GM21529 (cell line): ENCODE data around the gene RNASEH2B.

Experiments
- ATAC-seq: cut with Tn5 transposase; IDR thresholded peaks from one replicate; pipeline ENCODE4 v1.9.1; 2021; ENCODE audit not compliant: unreplicated experiment

RNASEH2B gene

DNA sequence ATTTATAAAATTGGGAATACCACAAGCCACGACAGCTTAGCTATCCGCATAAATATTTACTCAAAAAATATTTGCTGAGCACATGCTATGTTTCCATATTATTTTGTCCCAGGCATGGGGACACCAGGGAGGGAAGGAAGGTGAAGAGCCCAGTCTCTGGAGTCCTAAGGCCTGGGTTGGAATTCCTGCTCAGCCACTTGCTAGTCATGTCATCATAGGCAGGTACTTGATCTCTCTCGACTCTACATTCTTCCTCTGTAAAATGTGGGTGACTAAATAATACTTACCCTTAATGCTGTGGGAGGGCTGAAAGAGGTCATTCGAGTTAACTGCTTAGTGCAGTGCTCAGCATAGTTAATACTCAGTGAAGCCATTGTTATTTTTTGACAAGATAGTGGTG, 4.3 kb upstream of the RNASEH2B start:
- ATAC-seq, result no peak

GRCh38 chr13:50907781-50908180, 1.8 kb upstream of the RNASEH2B start:
- no peak for ATAC-seq

DNA sequence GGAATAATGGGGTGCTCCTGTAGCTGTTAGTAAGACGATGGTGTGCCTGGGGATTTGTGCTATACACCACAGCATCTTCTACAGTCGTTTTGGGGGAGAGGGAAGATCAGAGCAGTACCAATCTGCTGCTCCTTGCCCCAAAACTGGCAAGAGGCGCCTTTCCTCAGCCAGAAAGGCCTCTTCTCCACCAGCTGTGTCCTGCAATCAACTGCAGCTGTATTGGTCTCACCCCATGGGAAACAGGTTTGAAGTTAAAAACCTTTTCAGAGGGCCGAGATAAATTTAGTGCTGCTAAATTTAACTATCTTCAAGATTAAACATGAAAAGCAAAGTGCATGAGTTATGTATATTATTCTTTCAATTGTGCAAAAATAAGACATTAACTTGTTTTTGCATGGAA, 1.2 kb upstream of the RNASEH2B start:
- no peak for ATAC-seq

DNA sequence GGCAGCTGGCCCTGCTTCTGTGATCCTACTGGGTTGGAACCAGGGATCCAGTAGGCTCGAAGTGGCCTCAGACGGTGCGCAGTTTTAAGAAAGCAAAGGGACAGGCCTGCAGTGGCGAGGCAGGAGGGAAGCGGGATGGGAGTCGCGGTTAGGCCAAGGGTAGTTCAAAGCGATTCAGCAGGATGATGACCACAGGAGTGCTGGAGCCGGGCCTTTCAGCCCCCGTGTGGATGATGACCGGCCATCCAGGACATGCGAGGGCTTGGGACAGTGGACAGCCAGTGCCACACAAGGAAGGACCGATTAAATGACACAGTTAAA, 854 bp downstream of the RNASEH2B start:
- no peak for ATAC-seq

DNA sequence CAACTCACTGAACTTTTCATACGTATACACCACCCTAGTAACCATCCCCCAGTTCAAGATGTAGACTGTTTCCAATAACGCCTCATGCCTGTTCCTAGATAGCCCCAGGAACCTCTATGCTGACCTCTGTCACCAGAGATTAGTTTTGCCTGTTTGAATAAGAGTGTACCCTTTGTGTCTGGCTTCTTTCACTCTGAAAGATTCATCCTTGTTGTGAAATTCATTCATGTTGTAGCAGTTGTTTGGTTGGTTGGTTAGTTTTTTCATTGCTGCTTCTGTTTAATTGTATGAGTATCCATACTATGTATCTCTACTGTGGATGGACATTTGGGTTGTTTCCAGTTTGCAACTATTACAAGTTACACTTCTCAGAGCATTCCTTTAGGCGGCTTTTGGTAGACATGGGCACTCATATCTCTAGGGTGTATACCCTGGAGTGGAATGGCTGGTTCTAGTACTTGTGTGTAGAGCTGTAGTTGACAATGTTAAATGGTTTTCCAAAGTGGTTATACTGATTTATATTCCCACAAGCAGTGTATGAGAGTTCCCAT, 1.6 kb downstream of the RNASEH2B start:
- ATAC-seq, result no peak

- peak; percentile 59 for ATAC-seq
These were observed 2.6 kb downstream of the RNASEH2B start for GRCh38 chr13:50911937-50912795.

DNA sequence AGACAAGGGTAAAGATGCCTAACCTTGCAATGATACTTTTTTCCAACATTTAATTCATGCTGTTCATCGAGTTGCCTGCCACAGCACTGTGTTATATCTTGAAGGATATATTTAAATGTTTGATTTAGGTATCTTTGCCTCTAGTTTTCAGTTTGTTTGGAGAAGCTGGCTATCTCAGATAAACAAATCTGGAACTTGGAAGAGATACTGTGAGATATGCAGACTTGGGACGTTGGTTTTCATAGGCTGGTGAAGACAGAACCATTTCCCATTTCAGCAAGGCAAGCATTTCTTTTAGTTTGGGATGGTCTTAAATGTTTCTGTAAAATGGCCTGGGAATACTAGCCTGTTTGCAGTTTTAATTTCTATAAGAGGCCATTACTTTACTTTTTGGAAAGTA, 3.3 kb downstream of the RNASEH2B start:
- no peak for ATAC-seq

- ATAC-seq, result no peak
These were observed 4.6 kb downstream of the RNASEH2B start for GRCh38 chr13:50914176-50914700.

DNA sequence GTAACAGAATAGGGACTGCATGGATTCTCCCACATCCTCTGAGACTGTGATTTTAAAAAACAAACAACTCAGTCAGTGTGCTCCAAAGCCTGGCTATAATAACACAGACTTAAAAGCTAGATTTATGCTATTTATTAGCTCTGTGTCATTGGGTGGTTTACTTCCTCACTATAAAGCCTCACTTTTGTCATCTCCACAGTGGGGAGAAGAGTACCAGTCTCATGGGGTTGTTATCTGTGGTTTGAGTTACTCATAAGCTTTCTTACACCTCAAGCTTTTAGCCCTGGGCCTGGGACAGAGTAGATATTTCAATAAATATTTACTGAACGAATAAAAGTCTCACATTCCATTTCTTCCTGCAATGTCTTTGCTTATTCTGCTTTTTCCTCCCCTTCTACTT, 5.3 kb downstream of the RNASEH2B start:
- peak; percentile 25 for ATAC-seq

GRCh38 chr13:50915565-50915964, 6.0 kb downstream of the RNASEH2B start:
- peak; percentile 27 for ATAC-seq

GRCh38 chr13:50916701-50917184, 7.2 kb downstream of the RNASEH2B start:
- ATAC-seq, result peak; percentile 33

- ATAC-seq, result no peak
These were observed 8.0 kb downstream of the RNASEH2B start for GRCh38 chr13:50917572-50917971.

GRCh38 chr13:50918567-50918966, 9.0 kb downstream of the RNASEH2B start:
- no peak for ATAC-seq

GRCh38 chr13:50919277-50919676, 9.7 kb downstream of the RNASEH2B start:
- ATAC-seq, result no peak

DNA sequence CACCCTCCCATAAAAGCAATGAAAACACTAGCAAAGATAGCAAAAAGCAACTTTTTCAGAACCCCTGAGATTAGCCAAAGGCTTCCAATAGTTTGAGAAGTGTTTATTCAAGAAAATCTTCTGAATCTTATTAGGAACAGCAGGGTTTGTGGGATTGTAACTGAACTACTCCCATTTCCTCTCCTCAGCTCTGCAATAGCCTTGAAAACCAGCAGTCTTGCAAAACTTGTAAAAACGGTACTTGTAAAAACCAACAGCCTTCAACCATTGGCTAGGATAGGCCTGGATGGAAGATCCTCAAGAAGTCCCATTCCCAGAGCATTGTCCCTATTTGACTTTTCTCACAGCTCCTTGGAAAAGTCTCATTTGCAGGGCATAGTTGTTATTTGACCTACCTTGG, 12.1 kb downstream of the RNASEH2B start:
- no peak for ATAC-seq

DNA sequence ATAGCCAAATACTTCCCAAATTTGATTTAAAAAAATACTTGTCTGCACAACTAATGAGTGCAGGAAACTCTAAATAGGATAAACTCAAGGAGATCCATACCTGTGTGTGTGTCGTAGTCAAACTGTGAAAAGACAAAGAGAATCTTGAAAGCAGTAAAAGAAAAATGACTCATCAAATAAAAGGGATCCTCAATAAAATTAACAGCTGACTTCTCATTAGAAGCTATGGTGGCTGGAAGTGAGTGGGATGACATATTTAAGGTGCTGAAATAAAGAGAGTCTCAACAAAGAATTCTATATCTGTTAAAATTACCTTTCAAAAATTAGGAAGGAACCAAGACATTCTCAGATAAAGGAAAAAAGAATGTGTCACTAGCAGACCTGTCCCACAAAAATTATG, 13.7 kb downstream of the RNASEH2B start:
- no peak for ATAC-seq

DNA sequence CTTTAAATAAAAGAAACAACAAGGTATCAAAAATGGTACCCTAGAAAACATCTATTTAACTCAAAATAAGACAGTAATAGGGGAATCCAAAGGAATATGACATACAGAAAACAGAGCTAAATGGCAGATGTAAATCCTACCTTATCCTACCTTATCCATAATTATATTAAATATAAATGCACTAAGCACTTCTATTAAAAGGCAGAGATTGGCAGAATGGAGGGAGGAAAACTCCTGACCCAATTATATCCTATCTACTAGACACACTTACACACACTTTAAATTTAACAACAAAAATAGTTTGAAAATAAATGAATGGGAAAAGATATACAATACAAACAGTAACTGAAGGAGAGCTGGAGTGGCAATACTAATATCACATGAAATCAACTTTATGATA, 14.4 kb downstream of the RNASEH2B start:
- ATAC-seq, result no peak

DNA sequence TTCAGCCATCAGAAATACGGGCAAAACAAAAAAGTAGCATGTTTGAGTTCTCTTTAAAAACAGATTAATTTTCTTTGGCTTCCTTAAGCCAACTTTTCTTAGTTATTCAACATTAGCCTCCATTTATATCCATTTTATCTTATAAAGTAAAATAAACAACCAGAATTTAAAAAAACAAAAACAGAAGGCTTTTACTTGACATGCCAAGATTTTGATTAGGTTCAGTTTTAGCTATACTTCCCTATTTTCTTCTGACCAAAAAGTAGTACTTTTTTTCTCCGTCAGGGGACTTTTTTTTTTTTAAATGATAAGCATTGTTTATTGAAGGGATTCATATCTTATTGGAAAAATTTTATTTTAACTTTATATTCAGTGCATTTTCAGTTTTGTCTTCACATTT, 18.1 kb downstream of the RNASEH2B start:
- ATAC-seq, result no peak

- no peak for ATAC-seq
These were observed 18.5 kb downstream of the RNASEH2B start for GRCh38 chr13:50928102-50928501.

GRCh38 chr13:50928659-50929462, 19.3 kb downstream of the RNASEH2B start:
- ATAC-seq, result no peak

DNA sequence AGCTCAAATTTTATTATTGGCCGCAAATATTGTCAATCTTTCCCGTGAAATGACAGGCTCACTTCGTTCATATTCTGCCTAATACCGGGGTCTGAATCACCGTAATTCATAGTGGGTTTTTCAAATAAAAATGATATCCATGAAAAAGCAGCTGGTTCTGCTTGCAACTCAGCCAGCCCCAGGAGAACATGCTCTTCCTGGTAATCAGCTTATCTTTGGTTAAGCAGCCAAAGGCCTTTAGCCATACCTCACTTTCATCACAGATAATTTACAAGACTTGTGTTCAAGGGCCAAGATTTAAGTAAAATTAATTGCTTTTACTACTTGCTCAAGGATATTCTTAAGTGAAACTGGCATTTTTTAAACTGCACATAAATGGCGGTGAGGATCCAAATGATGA, 22.5 kb downstream of the RNASEH2B start:
- no peak for ATAC-seq
